HL-60 (cell line): ENCODE results near the gene SLC3A2.

ENCODE experiments used
- DNase-seq, 2 experiments: peaks; one replicate each; pipeline ENCODE4 v3.0.0-alpha.2; 2010 to 2020; ENCODE audit warnings: low read depth in 1 of 2, low spot score in 1 of 2
- H3K27ac ChIP-seq: fragments of 250-450 bp; sonication (Bioruptor Pico); replicated peaks from 2 replicates; pipeline ENCODE4 v1.5.1; 2020; ENCODE audit warnings: mild to moderate bottlenecking, moderate library complexity
- H3K27me3 ChIP-seq: fragments of 250-450 bp; sonication (Bioruptor Pico); 2 replicates; pipeline ENCODE4 v1.5.1; 2021; ENCODE audit warnings: mild to moderate bottlenecking, moderate library complexity; ENCODE audit not compliant: insufficient read depth, poor library complexity, severe bottlenecking
- H3K4me3 ChIP-seq: replicated peaks from 2 replicates; pipeline ENCODE4 v1.5.1; 2011; ENCODE audit warnings: mild to moderate bottlenecking, control low read depth, low read length; ENCODE audit not compliant: insufficient read depth
- GABPA ChIP-seq: IDR thresholded peaks from 2 replicates; pipeline ENCODE4 v1.6.1; 2012; ENCODE audit warnings: low read depth
- POLR2AphosphoS5 ChIP-seq: IDR thresholded peaks from 2 replicates; pipeline ENCODE4 v1.6.1; 2012; ENCODE audit warnings: low read depth
- SPI1 ChIP-seq: IDR thresholded peaks from 2 replicates; pipeline ENCODE4 v1.6.1; 2012; ENCODE audit warnings: low read depth, mild to moderate bottlenecking, borderline replicate concordance
- TF ChIP-seq, protein P1 (sequence below): IDR thresholded peaks from 2 replicates; pipeline ENCODE4 v1.6.1; 2012; ENCODE audit warnings: low read depth; ENCODE audit not compliant: insufficient replicate concordance
- TF ChIP-seq, protein P2 (sequence below): IDR thresholded peaks from one replicate; pipeline ENCODE4 v1.5.1; 2011; ENCODE audit warnings: low read length, control low read depth, inconsistent platforms; ENCODE audit not compliant: insufficient read depth

SLC3A2 gene

DNA sequence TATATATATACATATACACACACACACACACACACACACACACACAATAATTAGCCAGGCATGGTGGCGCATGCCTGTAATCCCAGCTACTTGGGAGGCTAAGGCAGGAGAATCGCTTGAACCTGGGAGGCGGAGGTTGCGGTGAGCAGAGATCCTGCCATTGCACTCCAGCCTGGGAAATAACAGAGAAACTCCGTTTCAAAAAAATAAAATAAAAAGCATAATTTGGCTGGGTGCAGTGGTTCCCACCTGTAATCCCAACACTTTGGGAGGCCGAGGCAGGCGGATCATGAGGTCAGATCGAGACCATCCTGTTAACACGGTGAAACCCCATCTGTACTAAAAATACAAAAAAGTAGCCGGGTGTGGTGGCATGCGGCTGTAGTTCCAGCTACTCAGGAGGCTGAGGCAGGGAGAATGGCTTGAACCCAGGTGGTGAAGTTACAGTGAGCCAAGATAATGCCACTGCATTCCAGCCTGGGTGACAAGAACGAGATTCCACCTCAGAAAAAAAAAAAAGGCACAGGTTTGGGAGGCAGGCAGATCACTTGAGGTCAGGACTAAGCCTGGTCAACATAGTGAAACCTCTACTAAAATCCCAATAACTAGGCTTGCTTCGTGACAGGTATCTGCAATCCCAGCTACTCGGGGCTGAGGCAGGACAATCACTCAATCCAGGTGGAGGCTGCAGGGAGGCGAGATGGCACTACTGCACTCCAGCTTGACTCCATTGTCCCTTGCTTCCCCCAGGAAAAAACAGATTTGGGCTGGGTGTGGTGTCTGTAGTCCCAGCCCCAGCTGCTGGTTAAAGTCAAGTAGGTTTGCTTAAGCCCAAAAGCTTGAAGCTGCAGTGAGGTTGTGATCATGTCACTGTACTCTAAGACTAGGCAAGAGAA lies 29.5 kb upstream of the SLC3A2 start:
- H3K4me3 ChIP-seq = no peak overlapping the region
- TF ChIP-seq POLR2AphosphoS5 (peak; percentile 94), SPI1 (no peak), GABPA (no peak)
- TF ChIP-seq, protein P1, sequence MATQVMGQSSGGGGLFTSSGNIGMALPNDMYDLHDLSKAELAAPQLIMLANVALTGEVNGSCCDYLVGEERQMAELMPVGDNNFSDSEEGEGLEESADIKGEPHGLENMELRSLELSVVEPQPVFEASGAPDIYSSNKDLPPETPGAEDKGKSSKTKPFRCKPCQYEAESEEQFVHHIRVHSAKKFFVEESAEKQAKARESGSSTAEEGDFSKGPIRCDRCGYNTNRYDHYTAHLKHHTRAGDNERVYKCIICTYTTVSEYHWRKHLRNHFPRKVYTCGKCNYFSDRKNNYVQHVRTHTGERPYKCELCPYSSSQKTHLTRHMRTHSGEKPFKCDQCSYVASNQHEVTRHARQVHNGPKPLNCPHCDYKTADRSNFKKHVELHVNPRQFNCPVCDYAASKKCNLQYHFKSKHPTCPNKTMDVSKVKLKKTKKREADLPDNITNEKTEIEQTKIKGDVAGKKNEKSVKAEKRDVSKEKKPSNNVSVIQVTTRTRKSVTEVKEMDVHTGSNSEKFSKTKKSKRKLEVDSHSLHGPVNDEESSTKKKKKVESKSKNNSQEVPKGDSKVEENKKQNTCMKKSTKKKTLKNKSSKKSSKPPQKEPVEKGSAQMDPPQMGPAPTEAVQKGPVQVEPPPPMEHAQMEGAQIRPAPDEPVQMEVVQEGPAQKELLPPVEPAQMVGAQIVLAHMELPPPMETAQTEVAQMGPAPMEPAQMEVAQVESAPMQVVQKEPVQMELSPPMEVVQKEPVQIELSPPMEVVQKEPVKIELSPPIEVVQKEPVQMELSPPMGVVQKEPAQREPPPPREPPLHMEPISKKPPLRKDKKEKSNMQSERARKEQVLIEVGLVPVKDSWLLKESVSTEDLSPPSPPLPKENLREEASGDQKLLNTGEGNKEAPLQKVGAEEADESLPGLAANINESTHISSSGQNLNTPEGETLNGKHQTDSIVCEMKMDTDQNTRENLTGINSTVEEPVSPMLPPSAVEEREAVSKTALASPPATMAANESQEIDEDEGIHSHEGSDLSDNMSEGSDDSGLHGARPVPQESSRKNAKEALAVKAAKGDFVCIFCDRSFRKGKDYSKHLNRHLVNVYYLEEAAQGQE = no peak
- TF ChIP-seq, protein P2, sequence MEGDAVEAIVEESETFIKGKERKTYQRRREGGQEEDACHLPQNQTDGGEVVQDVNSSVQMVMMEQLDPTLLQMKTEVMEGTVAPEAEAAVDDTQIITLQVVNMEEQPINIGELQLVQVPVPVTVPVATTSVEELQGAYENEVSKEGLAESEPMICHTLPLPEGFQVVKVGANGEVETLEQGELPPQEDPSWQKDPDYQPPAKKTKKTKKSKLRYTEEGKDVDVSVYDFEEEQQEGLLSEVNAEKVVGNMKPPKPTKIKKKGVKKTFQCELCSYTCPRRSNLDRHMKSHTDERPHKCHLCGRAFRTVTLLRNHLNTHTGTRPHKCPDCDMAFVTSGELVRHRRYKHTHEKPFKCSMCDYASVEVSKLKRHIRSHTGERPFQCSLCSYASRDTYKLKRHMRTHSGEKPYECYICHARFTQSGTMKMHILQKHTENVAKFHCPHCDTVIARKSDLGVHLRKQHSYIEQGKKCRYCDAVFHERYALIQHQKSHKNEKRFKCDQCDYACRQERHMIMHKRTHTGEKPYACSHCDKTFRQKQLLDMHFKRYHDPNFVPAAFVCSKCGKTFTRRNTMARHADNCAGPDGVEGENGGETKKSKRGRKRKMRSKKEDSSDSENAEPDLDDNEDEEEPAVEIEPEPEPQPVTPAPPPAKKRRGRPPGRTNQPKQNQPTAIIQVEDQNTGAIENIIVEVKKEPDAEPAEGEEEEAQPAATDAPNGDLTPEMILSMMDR = no peak
- no peaks in the 10 kb centered on the region for H3K27me3 ChIP-seq
- peak; percentile 52 to 62 for DNase-seq
- H3K27ac ChIP-seq = 0 out of 2 replicates have a peak overlapping the region, but pooled peaks have one; percentile 21

DNA sequence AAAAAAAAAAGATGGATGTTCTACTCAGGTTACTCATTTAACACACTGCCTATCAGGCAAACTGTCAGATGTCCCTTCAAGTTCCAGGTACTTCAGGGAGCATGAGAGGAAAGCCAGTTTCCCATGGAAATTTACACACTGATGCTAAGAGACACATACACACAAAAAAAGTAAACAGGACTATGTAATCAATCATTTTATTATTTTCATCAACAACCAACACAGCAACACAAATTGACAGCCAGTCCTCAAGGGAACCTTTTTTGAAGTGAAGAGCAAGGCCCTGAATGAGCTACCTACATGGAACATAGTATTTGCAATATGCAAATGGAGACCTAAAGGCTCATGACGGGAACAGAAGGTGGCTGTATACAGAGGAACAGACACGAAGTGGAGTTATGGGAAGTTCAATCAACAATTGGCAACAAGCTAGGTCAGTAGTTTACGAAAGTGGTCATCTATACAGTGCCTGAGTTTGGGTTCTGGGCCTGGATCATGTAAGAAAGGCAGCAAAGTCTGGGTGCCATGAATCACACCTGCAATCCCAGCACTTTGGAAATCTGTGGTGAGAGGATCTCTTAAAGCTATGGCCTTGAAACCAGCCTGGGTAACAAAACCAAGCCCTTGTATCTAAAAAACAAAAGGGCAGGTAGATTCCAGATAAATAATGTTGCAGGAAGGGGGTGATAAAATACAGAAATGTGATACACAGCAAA lies 28.7 kb upstream of the SLC3A2 start:
- no peak overlapping the region for H3K4me3 ChIP-seq
- DNase-seq = peak in 1 of 2 experiments; percentile 70
- peak; percentile 47; the same call in 1 of the 2 replicates for TF ChIP-seq POLR2AphosphoS5
- no peak for TF ChIP-seq SPI1
- H3K27ac ChIP-seq = peak overlapping the region; percentile 21; the same call in 1 of the 2 replicates
- no peaks in the 10 kb centered on the region for H3K27me3 ChIP-seq

DNA sequence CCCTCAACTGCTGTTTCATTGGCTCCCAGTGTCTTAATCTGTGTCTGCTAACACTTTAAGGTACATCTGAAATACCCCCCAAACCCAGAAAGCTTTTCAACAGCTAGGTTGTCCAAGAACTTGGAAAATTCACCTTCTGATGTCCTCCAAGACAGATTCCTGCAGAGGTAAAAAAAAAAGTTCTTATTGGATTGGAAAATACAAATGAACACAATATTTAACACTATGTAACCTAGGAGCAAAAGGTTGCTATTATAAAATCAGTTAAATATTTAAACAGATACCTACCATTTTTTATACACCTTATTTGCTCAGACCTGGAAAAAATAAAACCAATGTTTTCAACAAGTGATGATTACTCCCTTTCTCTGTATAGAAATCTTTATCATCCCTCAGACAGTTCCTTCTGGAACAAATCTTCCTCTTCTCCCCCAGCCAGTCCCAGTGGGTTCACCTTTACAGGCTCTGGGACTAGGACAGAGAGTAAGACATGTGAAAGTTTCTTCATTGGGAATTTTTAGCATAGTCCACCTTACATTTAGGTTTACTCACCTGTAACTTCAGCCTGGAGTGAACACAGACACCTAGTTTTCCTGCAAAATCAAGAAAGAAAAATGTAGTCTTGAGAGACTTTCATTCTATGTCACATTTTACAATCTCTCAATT lies 28.0 kb upstream of the SLC3A2 start:
- H3K4me3 ChIP-seq = peak overlapping the region; percentile 55; the same call in 1 of the 2 replicates
- DNase-seq = peak in 1 of 2 experiments; percentile 63
- H3K27ac ChIP-seq = peak overlapping the region; percentile 94

DNA sequence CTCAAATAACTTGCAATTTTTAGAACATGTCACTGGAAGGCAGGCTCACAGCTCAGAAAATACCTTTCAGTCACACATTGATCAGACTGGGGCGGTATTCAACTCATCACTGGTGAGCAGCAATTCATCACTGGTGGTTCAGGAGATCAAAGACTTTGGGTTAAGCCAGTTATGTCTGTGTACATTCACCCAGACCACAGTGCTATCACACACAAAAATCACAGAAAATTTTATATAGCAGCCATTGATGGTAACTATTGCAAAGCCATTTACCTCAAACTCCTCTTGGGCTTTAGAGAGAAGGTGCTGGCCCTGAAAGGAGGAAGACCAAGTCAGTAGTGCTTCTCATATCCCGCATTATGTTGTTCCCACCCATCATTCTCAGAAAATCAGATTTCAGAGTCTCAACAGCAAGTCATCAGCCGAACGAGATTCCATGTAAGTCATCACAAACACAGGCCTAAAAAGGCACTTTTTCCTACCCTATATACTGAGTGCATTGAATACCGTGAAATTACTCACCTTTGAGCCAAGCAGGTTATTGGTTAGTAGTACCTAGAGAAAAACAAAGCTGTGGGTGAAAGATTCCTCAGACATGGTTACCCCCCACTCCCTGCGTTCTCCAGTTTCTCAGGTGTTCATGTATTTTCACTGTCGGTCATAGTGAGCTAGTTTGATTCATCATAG lies 27.3 kb upstream of the SLC3A2 start:
- Histone ChIP-seq H3K27ac (peak overlapping the region; percentile 94), H3K4me3 (peak overlapping the region; percentile 55), H3K27me3 (no peaks in the 10 kb centered on the region)
- peak in 1 of 2 experiments; percentile 47 for DNase-seq
- peak; percentile 58 for TF ChIP-seq POLR2AphosphoS5
- no peak for TF ChIP-seq GABPA

More for the DNA sequence above, 28.0 kb upstream of the SLC3A2 start:
- H3K27me3 ChIP-seq = no peaks in the 10 kb centered on the region
- no peak for TF ChIP-seq SPI1
- TF ChIP-seq GABPA = no peak

DNA sequence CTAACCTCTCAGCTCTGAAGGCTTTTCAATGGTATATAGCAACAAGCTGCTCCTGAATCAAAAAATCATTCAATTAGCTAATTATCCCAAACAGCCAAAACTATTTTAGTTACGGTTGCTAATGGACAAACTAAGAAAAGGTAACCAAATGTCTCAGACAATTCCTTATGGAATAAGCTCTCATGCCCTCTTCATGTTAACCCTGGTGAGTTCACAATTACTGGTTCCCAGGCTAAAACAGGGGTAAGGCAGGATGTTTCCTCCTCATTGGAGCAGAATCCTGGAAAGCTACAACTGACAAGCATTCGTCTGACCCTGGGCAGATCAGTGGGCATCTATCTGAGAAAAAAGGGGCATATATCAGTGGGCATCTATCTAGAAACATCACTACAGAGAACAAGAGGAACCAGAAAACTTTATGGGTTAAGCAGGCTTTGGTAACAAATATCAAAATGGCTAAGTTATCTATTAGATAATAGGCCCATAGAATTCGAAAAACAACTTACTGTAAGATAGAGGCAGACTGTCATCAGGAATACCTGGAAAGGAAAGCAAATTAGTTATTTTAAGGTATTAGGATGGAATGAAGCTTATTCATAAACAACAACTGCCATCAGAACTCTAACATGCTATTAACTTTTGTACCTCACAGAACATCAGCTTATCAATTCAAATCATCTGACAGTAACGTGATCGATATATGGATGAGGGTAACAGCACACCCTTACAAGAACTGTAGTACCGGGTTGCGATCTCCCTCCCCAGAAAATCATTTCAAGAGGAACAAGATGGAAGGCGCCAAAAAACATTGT lies 26.5 kb upstream of the SLC3A2 start:
- DNase-seq = peak in 1 of 2 experiments; percentile 55
- no peaks in the 10 kb centered on the region for H3K27me3 ChIP-seq
- H3K4me3 ChIP-seq = peak overlapping the region; percentile 55
- TF ChIP-seq SPI1 = no peak
- TF ChIP-seq, protein P2 = no peak
- no peak for TF ChIP-seq GABPA
- no peak for TF ChIP-seq POLR2AphosphoS5
- TF ChIP-seq, protein P1 = no peak
- H3K27ac ChIP-seq = peak overlapping the region; percentile 94
